Renal cortex interstitium (tissue), 11 donors: ENCODE data around the gene KIAA0040. TPM values are rescaled to one million over a fixed set of nuclear protein-coding genes. Genes with fewer than 3 reads are reported as not detected.

Experiments used
- DNase-seq, 11 donors: peaks; one replicate each; pipeline ENCODE4 v3.0.0-alpha.2; 2013; ENCODE audit warnings: low read depth in 9 of 11, low spot score in 4 of 11; ENCODE audit errors: extremely low read depth in 1 of 11
- polyA plus RNA-seq, 3 donors: library from polyadenylated mRNA; unstranded; fragments of 120-200 nt; gene quantifications; one replicate each; pipeline ENCODE4 v1.2.1, GENCODE V29; 2013; ENCODE audit not compliant: insufficient read length in 3 of 3

KIAA0040 gene
- polyA plus RNA-seq, 3 donors: 12.4 to 15.7 (median 13.0) TPM

- peak in 9 of 11 donors; percentile 30 to 60 (median 41) for DNase-seq
Measured at GRCh38 chr1:175154629-175155472, 37.7 kb downstream of the KIAA0040 start.

- DNase-seq: peak in 9 of 11 donors; percentile 18 to 45 (median 36)
Measured at GRCh38 chr1:175152006-175152652, 40.4 kb downstream of the KIAA0040 start.

GRCh38 chr1:175150596-175151319, 41.8 kb downstream of the KIAA0040 start:
- DNase-seq: no peak

DNA sequence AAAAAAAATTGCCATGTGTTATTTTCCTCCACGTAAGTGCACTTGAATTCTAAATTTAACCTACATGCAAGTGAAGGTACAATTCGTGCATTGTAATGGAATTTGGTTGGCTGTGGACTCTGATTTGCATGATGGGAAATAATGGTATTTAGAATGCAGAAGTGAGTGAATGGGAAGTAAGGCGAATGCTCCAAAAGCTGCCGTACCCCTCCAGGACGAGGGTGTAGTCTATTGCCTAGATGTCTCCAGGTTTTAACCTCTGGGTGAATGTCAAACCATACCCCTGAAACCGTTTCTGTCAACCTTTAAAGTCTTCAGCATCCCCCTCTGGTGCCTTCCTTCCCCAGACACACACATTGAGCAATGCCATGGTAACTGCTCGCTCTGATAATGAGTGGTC, 44.5 kb downstream of the KIAA0040 start:
- DNase-seq: no peak

- no peak for DNase-seq
Measured at GRCh38 chr1:175147569-175147968, 45.0 kb downstream of the KIAA0040 start.

- DNase-seq: peak in 8 of 11 donors; percentile 37 to 62 (median 46)
Measured at GRCh38 chr1:175146529-175147213, 45.9 kb downstream of the KIAA0040 start.

- DNase-seq: no peak
Measured at GRCh38 chr1:175145899-175146528, 46.6 kb downstream of the KIAA0040 start.

- no peak for DNase-seq
Measured at GRCh38 chr1:175138579-175138978, 54.0 kb downstream of the KIAA0040 start.

- DNase-seq: no peak
Measured at GRCh38 chr1:175137369-175137768, 55.2 kb downstream of the KIAA0040 start.

- no peak for DNase-seq
Measured at GRCh38 chr1:175136246-175136645, 56.3 kb downstream of the KIAA0040 start.

GRCh38 chr1:175134500-175134899, 58.1 kb downstream of the KIAA0040 start:
- DNase-seq: no peak

GRCh38 chr1:175133673-175134435, 58.7 kb downstream of the KIAA0040 start:
- DNase-seq: no peak

DNA sequence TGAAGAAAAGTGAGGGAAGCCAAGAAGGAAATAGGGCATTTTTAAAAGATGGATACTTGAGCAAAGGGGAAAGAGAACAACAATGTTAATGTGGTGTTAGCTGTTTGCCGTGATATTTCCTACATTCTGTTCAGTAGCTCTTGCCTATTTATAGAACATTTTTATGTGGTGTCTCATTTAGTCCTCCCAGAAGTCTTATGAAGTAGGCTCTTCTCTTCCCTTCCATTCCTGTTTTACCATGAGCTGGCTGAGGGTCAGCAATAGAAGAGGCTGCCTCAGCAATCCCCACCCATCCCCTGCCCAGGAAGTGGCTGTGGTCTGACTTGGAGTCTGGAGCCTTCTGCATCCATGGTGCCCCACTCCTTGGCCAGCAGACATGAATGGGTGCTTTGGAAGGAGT, 60.1 kb downstream of the KIAA0040 start:
- DNase-seq: no peak

GRCh38 chr1:175131095-175131494, 61.5 kb downstream of the KIAA0040 start:
- DNase-seq: no peak

- no peak for DNase-seq
Measured at GRCh38 chr1:175130649-175131045, 61.9 kb downstream of the KIAA0040 start.

DNA sequence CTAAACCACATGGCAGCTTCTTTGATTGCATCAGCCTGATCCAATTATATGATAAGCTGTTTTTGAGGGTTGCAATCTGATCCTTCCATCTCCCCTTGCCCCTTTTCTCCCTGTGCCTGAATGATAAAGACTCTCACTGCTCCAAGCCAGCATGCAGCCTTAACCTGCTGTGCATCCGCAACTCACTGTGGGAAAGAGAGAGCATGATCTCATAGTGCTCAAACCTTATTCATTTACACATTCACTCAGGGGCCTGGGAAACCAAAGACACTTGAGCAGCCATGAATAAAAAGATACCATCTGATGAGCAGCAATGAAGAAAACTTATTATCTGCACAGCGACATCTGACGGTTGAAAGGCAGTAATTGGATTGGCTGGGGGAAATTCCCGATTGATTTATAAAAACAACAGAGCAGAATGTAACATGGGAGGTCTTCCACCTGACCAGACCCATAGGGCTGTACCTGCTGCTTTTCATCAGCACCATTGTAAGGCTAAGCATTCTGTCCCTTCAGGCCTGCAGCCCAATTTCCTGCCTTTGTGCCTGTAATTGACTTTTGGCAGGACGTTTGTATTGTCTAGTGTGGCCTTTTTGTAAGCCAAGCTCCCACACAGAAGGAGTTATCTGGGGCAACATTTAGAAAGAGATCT, 62.5 kb downstream of the KIAA0040 start:
- no peak for DNase-seq

DNA sequence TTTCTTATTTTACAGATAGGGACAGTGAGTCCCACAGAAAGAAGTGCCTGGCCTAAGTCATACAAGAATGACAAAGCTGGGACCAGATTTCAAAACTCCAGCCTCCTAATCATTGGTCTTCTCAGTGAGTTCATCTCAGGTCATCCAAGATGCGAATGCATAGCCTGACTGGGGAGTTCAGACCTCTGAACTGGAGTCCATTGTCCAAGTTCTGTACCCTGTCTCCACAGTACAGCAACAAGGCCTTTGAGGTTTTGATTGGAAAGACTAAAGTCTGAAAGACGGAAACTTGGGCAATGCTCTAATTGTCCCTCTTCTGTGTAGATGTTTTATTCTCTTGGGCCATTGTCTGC, 63.0 kb downstream of the KIAA0040 start:
- no peak for DNase-seq

- DNase-seq: no peak
Measured at GRCh38 chr1:175129182-175129581, 63.4 kb downstream of the KIAA0040 start.
